NCI-H2171 treated with DMSO at 0.1 percent for 48 hours (cell line): ENCODE measurements around the gene NEU4.

Source experiments
- DNase-seq: peaks from one replicate; lab custom pipeline; 2025; lab: John Stamatoyannopoulos, UW

NEU4 gene

GRCh38 chr2:241864168-241864849 is 55.3 kb downstream of the NEU4 start:
- no peak for DNase-seq

GRCh38 chr2:241864850-241865213 is 55.8 kb downstream of the NEU4 start:
- no peak for DNase-seq

GRCh38 chr2:241865416-241865956 is 56.5 kb downstream of the NEU4 start:
- DNase-seq = no peak

- no peak for DNase-seq
Observed at GRCh38 chr2:241865957-241866789, 57.2 kb downstream of the NEU4 start.
